ENCODE results near the gene TRABD2B. TPM values are rescaled to one million over a fixed set of nuclear protein-coding genes. Genes with fewer than 3 reads are reported as not detected.

TRABD2B gene
- total RNA-seq, 1 experiment from 2014 or later, result 10.3 TPM

- TF ChIP-seq CTCF (IDR thresholded peaks at IDR 0.05), result no peak
Observed at GRCh38 chr1:47764461-47765046, 232.6 kb downstream of the TRABD2B start (continued).

- CTCF ChIA-PET, result interaction anchor here (0.9 to 3.0 kb wide), 4 partner anchors 8 to 38 kb away, joined by 3 to 18 read pairs (median 4); no protein-coding TSS in a partner anchor
- H3K36me3 Mint-ChIP-seq, result no peaks in the 10 kb centered on the region
- no peak for TF ChIP-seq ATF1 (CRISPR knock-in tag; IDR thresholded peaks at IDR 0.05)
- no peak for TF ChIP-seq USF1 (CRISPR knock-in tag; IDR thresholded peaks at IDR 0.05)
- no peak for TF ChIP-seq JUN (CRISPR knock-in tag; IDR thresholded peaks at IDR 0.05)
- TF ChIP-seq ZNF232 (CRISPR knock-in tag; IDR thresholded peaks at IDR 0.05), result no peak
- TF ChIP-seq CDX4 (CRISPR knock-in tag; IDR thresholded peaks at IDR 0.05; ENCODE audit: borderline replicate concordance), result no peak
- TF ChIP-seq NR3C1 (CRISPR knock-in tag; conservative IDR thresholded peaks at IDR 0.05; ENCODE audit: low read depth), result no peak
- no peak for TF ChIP-seq ZBTB21 (CRISPR knock-in tag; IDR thresholded peaks at IDR 0.05; ENCODE audit: borderline replicate concordance)
- TF ChIP-seq SMAD4 (CRISPR knock-in tag; IDR thresholded peaks at IDR 0.05), result no peak
- TF ChIP-seq E2F4 (CRISPR knock-in tag; IDR thresholded peaks at IDR 0.05; ENCODE audit: borderline replicate concordance, low read depth), result no peak
- TF ChIP-seq NR2C2 (CRISPR knock-in tag; IDR thresholded peaks at IDR 0.05), result no peak
- TF ChIP-seq ZNF425 (CRISPR knock-in tag; conservative IDR thresholded peaks at IDR 0.05), result no peak
- no peak for TF ChIP-seq CTCF (IDR thresholded peaks at IDR 0.05)
- TF ChIP-seq ZNF512 (CRISPR knock-in tag; IDR thresholded peaks at IDR 0.05; ENCODE audit: borderline replicate concordance), result no peak
- no peak overlapping the region for H3K27ac Mint-ChIP-seq
- H3K27me3 Mint-ChIP-seq (ENCODE audit: low read depth), result peaks cover 7% of the 10 kb centered on the region
- no peaks in the 10 kb centered on the region for H3K4me1 Mint-ChIP-seq
- no peak for DNase-seq (ENCODE audit: low spot score)
- no peak for ATAC-seq
- no peaks in the 10 kb centered on the region for H3K9me3 Mint-ChIP-seq
- H3K4me3 Mint-ChIP-seq, result no peak overlapping the region
- POLR2A ChIA-PET, result no interaction called here
Observed at GRCh38 chr1:47763591-47764171, 233.5 kb downstream of the TRABD2B start.

Data from WTC11 (cell line).